ENCODE measurements around the gene MMD.
"Not testable (repeated sequence)": the region's sequence is repeated elsewhere in the genome, so short reads cannot be mapped to it uniquely, and the experiment has no call there.

- not testable (repeated sequence) for TF ChIP-seq POLR2A (IDR thresholded peaks at IDR 0.05); CTCF (IDR thresholded peaks at IDR 0.05); POLR2AphosphoS5 (IDR thresholded peaks at IDR 0.05; ENCODE audit: insufficient read depth in 1 of 2, low read depth in 1 of 2)
Measured at GRCh38 chr17:55431914-55432313, 10.3 kb upstream of the MMD start.

All from vagina (tissue), 2 donors.